Non-pigmented ciliary epithelial cell (primary cell): ENCODE results near the gene CRMP1.

ENCODE experiments used
- DNase-seq: peaks from one replicate; pipeline ENCODE4 v3.0.0-alpha.2; 2010; ENCODE audit warnings: low read depth

Gene CRMP1

GRCh38 chr4:5893004-5893580 is at the start of gene CRMP1:
Gene CRMP1 (minus strand): TSS chr4:5893086. CDS start chr4:5892969, 117 bp downstream.
- no peak for DNase-seq

- no peak for DNase-seq
Measured at GRCh38 chr4:5941601-5942000, 48.7 kb upstream of the CRMP1 start.

- no peak for DNase-seq
Measured at GRCh38 chr4:5940470-5941203, 47.8 kb upstream of the CRMP1 start.

- DNase-seq = no peak
Measured at GRCh38 chr4:5933996-5934831, 41.3 kb upstream of the CRMP1 start.

- DNase-seq = no peak
Measured at GRCh38 chr4:5933116-5933515, 40.2 kb upstream of the CRMP1 start.

GRCh38 chr4:5932035-5932568 is 39.2 kb upstream of the CRMP1 start:
- DNase-seq = no peak

- DNase-seq = no peak
Measured at GRCh38 chr4:5931526-5931925, 38.6 kb upstream of the CRMP1 start.

- DNase-seq = no peak
Measured at GRCh38 chr4:5930876-5931275, 38.0 kb upstream of the CRMP1 start.

- no peak for DNase-seq
Measured at GRCh38 chr4:5930456-5930855, 37.6 kb upstream of the CRMP1 start.

- DNase-seq = no peak
Measured at GRCh38 chr4:5928844-5929420, 36.0 kb upstream of the CRMP1 start.

- no peak for DNase-seq
Measured at GRCh38 chr4:5928274-5928673, 35.4 kb upstream of the CRMP1 start.

GRCh38 chr4:5927747-5928146 is 34.9 kb upstream of the CRMP1 start:
- DNase-seq = no peak

GRCh38 chr4:5927116-5927515 is 34.2 kb upstream of the CRMP1 start:
- DNase-seq = no peak

- no peak for DNase-seq
Measured at GRCh38 chr4:5926598-5926997, 33.7 kb upstream of the CRMP1 start.

GRCh38 chr4:5925419-5926200 is 32.7 kb upstream of the CRMP1 start:
- DNase-seq = no peak

- DNase-seq = no peak
Measured at GRCh38 chr4:5924461-5925125, 31.7 kb upstream of the CRMP1 start.

- DNase-seq = no peak
Measured at GRCh38 chr4:5923376-5923775, 30.5 kb upstream of the CRMP1 start.

- no peak for DNase-seq
Measured at GRCh38 chr4:5922556-5922955, 29.7 kb upstream of the CRMP1 start.

GRCh38 chr4:5921981-5922380 is 29.1 kb upstream of the CRMP1 start:
- DNase-seq = no peak

- no peak for DNase-seq
Measured at GRCh38 chr4:5921101-5921980, 28.5 kb upstream of the CRMP1 start.
